Sciatic nerve (tissue), 1 donor: ENCODE results near the gene HHIPL2. TPM values are rescaled to one million over a fixed set of nuclear protein-coding genes. Genes with fewer than 3 reads are reported as not detected.

ENCODE experiments used
- total RNA-seq: library from RNA; stranded (reverse); fragmentation: NEBNext Ultra II Directional; extraction: Animal tissue kit (Norgen Biotek cat#: 25700); gene quantifications from one replicate; pipeline ENCODE4 v1.2.1, GENCODE V29; 2021
- donor health status: DM: no; HTN: no; CAD: no.

Gene HHIPL2
- total RNA-seq, 1 donor from 2014 or later, result 0.80 TPM

Other genes with a start within 250 kb of the HHIPL2 start
- gene TAF1A, start 41.8 kb upstream of the HHIPL2 start, total RNA-seq, result 10.7 TPM
- 58.1 TPM for gene MIA3, start 70.0 kb upstream of the HHIPL2 start, total RNA-seq
- gene AIDA, start 164.4 kb upstream of the HHIPL2 start, total RNA-seq, result 103 TPM
- 61.6 TPM for gene BROX, start 164.5 kb upstream of the HHIPL2 start, total RNA-seq
- not detected for gene FAM177B, start 189.1 kb upstream of the HHIPL2 start, total RNA-seq